HG03439 (cell line): ENCODE data around the gene MRPL21.
"Not testable (repeated sequence)": the region's sequence is repeated elsewhere in the genome, so short reads cannot be mapped to it uniquely, and the experiment has no call there.

Source experiments
- ATAC-seq: cut with Tn5 transposase; IDR thresholded peaks from one replicate; pipeline ENCODE4 v1.9.1; 2021; ENCODE audit warnings: mild to moderate bottlenecking, moderate library complexity; ENCODE audit not compliant: unreplicated experiment

The MRPL21 gene

GRCh38 chr11:68872216-68873003 is 31.2 kb downstream of the MRPL21 start:
- no peak for ATAC-seq

GRCh38 chr11:68870470-68870869 is 33.2 kb downstream of the MRPL21 start:
- ATAC-seq = no peak

GRCh38 chr11:68868221-68868835 is 35.3 kb downstream of the MRPL21 start:
- ATAC-seq = no peak

- no peak for ATAC-seq
Observed at GRCh38 chr11:68867066-68867465, 36.6 kb downstream of the MRPL21 start.

- no peak for ATAC-seq
Observed at GRCh38 chr11:68865241-68865640, 38.4 kb downstream of the MRPL21 start.

GRCh38 chr11:68863553-68864265 is 39.9 kb downstream of the MRPL21 start:
- ATAC-seq = no peak

GRCh38 chr11:68862421-68862820 is 41.2 kb downstream of the MRPL21 start:
- ATAC-seq = no peak

GRCh38 chr11:68859123-68859522 is 44.5 kb downstream of the MRPL21 start:
- no peak for ATAC-seq

GRCh38 chr11:68857037-68857586 is 46.5 kb downstream of the MRPL21 start:
- no peak for ATAC-seq

- not testable (repeated sequence) for ATAC-seq
Observed at GRCh38 chr11:68856425-68857030, 47.1 kb downstream of the MRPL21 start.

- no peak for ATAC-seq
Observed at GRCh38 chr11:68855205-68855981, 48.2 kb downstream of the MRPL21 start.

GRCh38 chr11:68854273-68854958 is 49.2 kb downstream of the MRPL21 start:
- no peak for ATAC-seq

GRCh38 chr11:68852628-68853027 is 51.0 kb downstream of the MRPL21 start:
- ATAC-seq = no peak

- ATAC-seq = no peak
Observed at GRCh38 chr11:68848429-68848828, 55.2 kb downstream of the MRPL21 start.

- ATAC-seq = no peak
Observed at GRCh38 chr11:68847395-68847794, 56.2 kb downstream of the MRPL21 start.

- ATAC-seq = no peak
Observed at GRCh38 chr11:68845351-68846002, 58.2 kb downstream of the MRPL21 start.

GRCh38 chr11:68844801-68845200 is 58.8 kb downstream of the MRPL21 start:
- ATAC-seq = no peak

GRCh38 chr11:68844376-68844775 is 59.3 kb downstream of the MRPL21 start:
- ATAC-seq = no peak

GRCh38 chr11:68843703-68844312 is 59.8 kb downstream of the MRPL21 start:
- ATAC-seq = peak; percentile 25
